Karpas-422 (cell line): ENCODE data around the gene MXD1. TPM values are rescaled to one million over a fixed set of nuclear protein-coding genes. Genes with fewer than 3 reads are reported as not detected.
A peak's percentile ranks its signal among the peaks of the same experiment; 100 is the strongest.

ENCODE experiments used
- DNase-seq: peaks from one replicate; pipeline ENCODE4 v3.0.0-alpha.2; 2015
- H2AFZ ChIP-seq: fragments of 200-600 bp; sonication (generic); 2 replicates; pipeline ENCODE4 v1.6.1; 2014; ENCODE audit warnings: antibody characterized with exemption, low read length, mixed read lengths
- H3K27ac ChIP-seq: fragments of 200-600 bp; sonication (generic); 2 replicates; pipeline ENCODE4 v1.5.1; 2014; ENCODE audit warnings: mild to moderate bottlenecking, low read length, moderate library complexity
- H3K27me3 ChIP-seq: fragments of 200-600 bp; sonication (generic); 2 replicates; pipeline ENCODE4 v1.6.1; 2014; ENCODE audit warnings: low read length, mixed read lengths
- H3K36me3 ChIP-seq: fragments of 200-600 bp; sonication (generic); 2 replicates; pipeline ENCODE4 v1.6.1; 2014; ENCODE audit warnings: low read length, mixed read lengths; ENCODE audit not compliant: insufficient read depth
- H3K4me1 ChIP-seq: fragments of 200-600 bp; sonication (generic); 2 replicates; pipeline ENCODE4 v1.6.1; 2014; ENCODE audit warnings: mild to moderate bottlenecking, low read length, mixed read lengths
- H3K4me2 ChIP-seq: fragments of 200-600 bp; sonication (generic); 2 replicates; pipeline ENCODE4 v1.6.1; 2014; ENCODE audit warnings: low read length, low read depth, mild to moderate bottlenecking; ENCODE audit not compliant: poor library complexity, severe bottlenecking
- H3K4me3 ChIP-seq: fragments of 200-600 bp; sonication (generic); 2 replicates; pipeline ENCODE4 v1.5.1; 2014; ENCODE audit warnings: mild to moderate bottlenecking, antibody characterized with exemption, low read length, mixed read lengths
- H3K79me2 ChIP-seq: fragments of 200-600 bp; sonication (generic); 2 replicates; pipeline ENCODE4 v1.6.1; 2014; ENCODE audit warnings: mild to moderate bottlenecking, low read length, mixed read lengths
- H3K9ac ChIP-seq: fragments of 200-600 bp; sonication (generic); 2 replicates; pipeline ENCODE4 v1.6.0; 2014; ENCODE audit warnings: low read length
- H3K9me2 ChIP-seq: fragments of 200-600 bp; sonication (generic), shearing (Covaris generic); replicated peaks from 2 replicates; pipeline ENCODE4 v1.6.0; 2014; ENCODE audit warnings: mild to moderate bottlenecking, low read length, moderate library complexity; ENCODE audit not compliant: insufficient read depth
- H3K9me3 ChIP-seq: fragments of 300-700, 200-600 bp; sonication (generic); 2 replicates; pipeline ENCODE4 v1.6.1; 2014; ENCODE audit warnings: low read length, mixed read lengths
- H4K20me1 ChIP-seq: fragments of 200-600 bp; sonication (generic); 2 replicates; pipeline ENCODE4 v1.6.1; 2014; ENCODE audit warnings: mild to moderate bottlenecking, antibody characterized with exemption, low read length, low read depth; ENCODE audit not compliant: insufficient read depth
- total RNA-seq: library from RNA; depleted of rRNA; stranded (reverse); fragments of >200 nt; shearing (Covaris generic); gene quantifications from 2 replicates; pipeline ENCODE4 v1.2.3, GENCODE V29; 2014; ENCODE audit warnings: low replicate concordance

MXD1 gene
- total RNA-seq, 1 experiment from 2014 or later, result 29.3 TPM

- H3K4me2 ChIP-seq, result peak overlapping the region; percentile 83
- no peaks in the 10 kb centered on the region for H3K27me3 ChIP-seq
- peaks cover 68% of the 10 kb centered on the region for H3K79me2 ChIP-seq
- DNase-seq, result peak; percentile 87
- no peak overlapping the region for H2AFZ ChIP-seq
- H3K4me3 ChIP-seq, result peak overlapping the region; percentile 67
- peaks cover 55% of the 10 kb centered on the region for H3K36me3 ChIP-seq
- no peaks in the 10 kb centered on the region for H3K9me2 ChIP-seq
- peak overlapping the region; percentile 91 for H3K27ac ChIP-seq
- peaks cover 60% of the 10 kb centered on the region for H3K4me1 ChIP-seq
- no peaks in the 10 kb centered on the region for H4K20me1 ChIP-seq
- H3K9me3 ChIP-seq, result no peaks in the 10 kb centered on the region
- peak overlapping the region; percentile 68 for H3K9ac ChIP-seq
These were observed 12.5 kb upstream of the MXD1 start for GRCh38 chr2:69902213-69902922.

GRCh38 chr2:69907216-69907615 is 7.7 kb upstream of the MXD1 start:
- Histone ChIP-seq H3K79me2 (peaks cover 28% of the 10 kb centered on the region), H3K4me3 (no peak overlapping the region), H3K9me2 (no peaks in the 10 kb centered on the region), H2AFZ (no peak overlapping the region), H3K27me3 (no peaks in the 10 kb centered on the region), H3K27ac (no peak overlapping the region), H3K4me2 (no peak overlapping the region), H3K4me1 (peaks cover 28% of the 10 kb centered on the region), H3K9me3 (no peaks in the 10 kb centered on the region), H4K20me1 (no peaks in the 10 kb centered on the region), H3K9ac (no peak overlapping the region), H3K36me3 (peaks cover 38% of the 10 kb centered on the region)
- no peak for DNase-seq

GRCh38 chr2:69911985-69912563 is 2.8 kb upstream of the MXD1 start:
- H3K4me3 ChIP-seq, result no peak overlapping the region
- no peaks in the 10 kb centered on the region for H3K9me2 ChIP-seq
- no peaks in the 10 kb centered on the region for H3K9me3 ChIP-seq
- no peak overlapping the region for H3K9ac ChIP-seq
- H3K4me2 ChIP-seq, result no peak overlapping the region
- H4K20me1 ChIP-seq, result no peaks in the 10 kb centered on the region
- no peaks in the 10 kb centered on the region for H3K27me3 ChIP-seq
- peaks cover 37% of the 10 kb centered on the region for H3K4me1 ChIP-seq
- H3K79me2 ChIP-seq, result peaks cover 30% of the 10 kb centered on the region
- DNase-seq, result peak; percentile 90
- H3K27ac ChIP-seq, result peak overlapping the region; percentile 16; the same call in 1 of the 2 replicates
- H2AFZ ChIP-seq, result no peak overlapping the region
- H3K36me3 ChIP-seq, result peaks cover 22% of the 10 kb centered on the region; the same call in 1 of the 2 replicates

- peak; percentile 100 for DNase-seq
- peak overlapping the region; percentile 73 for H3K4me3 ChIP-seq
- no peaks in the 10 kb centered on the region for H4K20me1 ChIP-seq
- peak overlapping the region; percentile 84 for H3K9ac ChIP-seq
- H3K9me3 ChIP-seq, result no peaks in the 10 kb centered on the region
- no peaks in the 10 kb centered on the region for H3K9me2 ChIP-seq
- H3K27ac ChIP-seq, result peak overlapping the region; percentile 69
- peaks cover 18% of the 10 kb centered on the region; the same call in 1 of the 2 replicates for H3K36me3 ChIP-seq
- H3K4me1 ChIP-seq, result peaks cover 54% of the 10 kb centered on the region
- H3K79me2 ChIP-seq, result peaks cover 45% of the 10 kb centered on the region
- H3K27me3 ChIP-seq, result no peaks in the 10 kb centered on the region
- 0 out of 2 replicates have a peak overlapping the region, but pooled peaks have one; percentile 22 for H2AFZ ChIP-seq
- H3K4me2 ChIP-seq, result peak overlapping the region; percentile 91
These were observed 552 bp upstream of the MXD1 start for GRCh38 chr2:69914164-69914949.

GRCh38 chr2:69916106-69916505 is 1.2 kb downstream of the MXD1 start:
- peaks cover 54% of the 10 kb centered on the region for H3K4me1 ChIP-seq
- no peaks in the 10 kb centered on the region for H4K20me1 ChIP-seq
- H3K9me2 ChIP-seq, result no peaks in the 10 kb centered on the region
- peak overlapping the region; percentile 88 for H3K4me2 ChIP-seq
- DNase-seq, result no peak
- H3K4me3 ChIP-seq, result peak overlapping the region; percentile 86
- H3K9ac ChIP-seq, result peak overlapping the region; percentile 83
- H2AFZ ChIP-seq, result no peak overlapping the region
- H3K27me3 ChIP-seq, result no peaks in the 10 kb centered on the region
- H3K79me2 ChIP-seq, result peaks cover 49% of the 10 kb centered on the region
- H3K27ac ChIP-seq, result peak overlapping the region; percentile 16; the same call in 1 of the 2 replicates
- peaks cover 30% of the 10 kb centered on the region; the same call in 1 of the 2 replicates for H3K36me3 ChIP-seq
- no peaks in the 10 kb centered on the region for H3K9me3 ChIP-seq

- no peak for DNase-seq
- H3K4me1 ChIP-seq, result peaks cover 43% of the 10 kb centered on the region
- H3K9me2 ChIP-seq, result no peaks in the 10 kb centered on the region
- no peaks in the 10 kb centered on the region for H4K20me1 ChIP-seq
- peak overlapping the region; percentile 12; the same call in 1 of the 2 replicates for H3K27ac ChIP-seq
- no peaks in the 10 kb centered on the region for H3K9me3 ChIP-seq
- no peak overlapping the region for H3K4me3 ChIP-seq
- peaks cover 40% of the 10 kb centered on the region; the same call in 1 of the 2 replicates for H3K36me3 ChIP-seq
- H2AFZ ChIP-seq, result 0 out of 2 replicates have a peak overlapping the region, but pooled peaks have one; percentile 2
- peak overlapping the region; percentile 88 for H3K4me2 ChIP-seq
- H3K79me2 ChIP-seq, result peaks cover 48% of the 10 kb centered on the region
- H3K27me3 ChIP-seq, result no peaks in the 10 kb centered on the region
- H3K9ac ChIP-seq, result peak overlapping the region; percentile 2; the same call in 1 of the 2 replicates
These were observed 2.9 kb downstream of the MXD1 start for GRCh38 chr2:69917852-69918251.

GRCh38 chr2:69918401-69918800 is 3.5 kb downstream of the MXD1 start:
- Histone ChIP-seq H3K27ac (peak overlapping the region; percentile 12; the same call in 1 of the 2 replicates), H2AFZ (0 out of 2 replicates have a peak overlapping the region, but pooled peaks have one; percentile 2), H4K20me1 (no peaks in the 10 kb centered on the region), H3K4me2 (peak overlapping the region; percentile 88), H3K9me2 (no peaks in the 10 kb centered on the region), H3K4me1 (peaks cover 38% of the 10 kb centered on the region), H3K79me2 (peaks cover 47% of the 10 kb centered on the region), H3K36me3 (peaks cover 34% of the 10 kb centered on the region; the same call in 1 of the 2 replicates), H3K9me3 (no peaks in the 10 kb centered on the region), H3K9ac (peak overlapping the region; percentile 2; the same call in 1 of the 2 replicates), H3K27me3 (no peaks in the 10 kb centered on the region), H3K4me3 (no peak overlapping the region)
- peak; percentile 75 for DNase-seq
